Lung (tissue), 12 donors: ENCODE measurements around the gene EXOSC2. TPM values are rescaled to one million over a fixed set of nuclear protein-coding genes. Genes with fewer than 3 reads are reported as not detected.

Experiments used
- ATAC-seq: fragments of 200-7000 bp; cut with Tn5 transposase; one replicate; pipeline ENCODE4 v1.9.1; 2020; ENCODE audit warnings: moderate number of reproducible peaks; ENCODE audit not compliant: insufficient read depth, low FRiP score
- DNase-seq, 3 donors: peaks; one replicate each; pipeline ENCODE4 v3.0.0-alpha.2; 2013 to 2017
- H3K27ac ChIP-seq, 2 donors: one replicate each; pipeline ENCODE4 v1.5.1; 2013; ENCODE audit warnings: mild to moderate bottlenecking in 2 of 2, moderate library complexity in 2 of 2, control low read depth in 1 of 2, inconsistent platforms in 1 of 2, low read depth in 1 of 2, low read length in 1 of 2
- H3K27me3 ChIP-seq, 3 donors: one replicate each; pipeline ENCODE4 v1.5.1; 2013; ENCODE audit warnings: low read length in 2 of 3; ENCODE audit not compliant: control insufficient read depth in 3 of 3, insufficient read depth in 3 of 3
- H3K36me3 ChIP-seq, 4 donors: one replicate each; pipeline ENCODE4 v1.5.1; 2013; ENCODE audit warnings: low read length in 4 of 4, mild to moderate bottlenecking in 1 of 4, moderate library complexity in 1 of 4; ENCODE audit not compliant: control insufficient read depth in 4 of 4, insufficient read depth in 4 of 4
- H3K4me1 ChIP-seq, 5 donors: one replicate each; pipeline ENCODE4 v1.5.1; 2013; ENCODE audit warnings: low read length in 5 of 5, mild to moderate bottlenecking in 2 of 5, moderate library complexity in 1 of 5; ENCODE audit not compliant: control insufficient read depth in 5 of 5, insufficient read depth in 5 of 5
- H3K4me3 ChIP-seq: one replicate; pipeline ENCODE4 v1.5.1; 2013; ENCODE audit warnings: mild to moderate bottlenecking, control low read depth, moderate library complexity
- H3K9ac ChIP-seq, 2 donors: one replicate each; pipeline ENCODE4 v1.5.1; 2013; ENCODE audit warnings: low read length in 2 of 2, control low read depth in 1 of 2; ENCODE audit not compliant: insufficient read depth in 1 of 2
- H3K9me3 ChIP-seq, 4 donors: one replicate each; pipeline ENCODE4 v1.5.1; 2013; ENCODE audit warnings: low read length in 3 of 4, mild to moderate bottlenecking in 1 of 4, moderate library complexity in 1 of 4; ENCODE audit not compliant: control insufficient read depth in 4 of 4, insufficient read depth in 3 of 4
- CTCF ChIP-seq: IDR thresholded peaks from 2 replicates; pipeline ENCODE4 v1.5.1; 2012; ENCODE audit warnings: mild to moderate bottlenecking; ENCODE audit errors: control extremely low read depth, extremely low read depth
- WGBS, 2 donors: extraction: QIAGEN DNeasy Blood & Tissue Kit; methylation state at CpG; one replicate each; pipeline ENCODE4 v1.1.7; 2013; 5-methylcytosine and 5-hydroxymethylcytosine counted together
- polyA plus RNA-seq, 2 donors: library from polyadenylated mRNA; stranded (reverse); fragments of 200-250 nt; gene quantifications; one replicate each; pipeline ENCODE4 v1.2.1, GENCODE V29; 2013
- total RNA-seq, 2 donors: library from RNA; depleted of rRNA in 1 of 2; stranded (reverse); fragments of >200 nt in 1 of 2; gene quantifications; one replicate each; pipeline ENCODE4 v1.2.1, GENCODE V29; 2014 to 2021
- donor health status: control.
- donor health status: control.
- donor health status: Bipolar disorder and iron deficiency.
- donor health status: healthy.
- donor health status: DM: yes; HTN: yes; CAD: no.

Gene EXOSC2
- total and polyA plus RNA-seq, 4 donors = 15.3 to 23.0 (median 19.0) TPM

GRCh38 chr9:130665431-130666392, 27.9 kb upstream of the EXOSC2 start:
- no peak overlapping the region for H3K4me3 ChIP-seq
- H3K27me3 ChIP-seq = peaks cover 0 to 77% (median 65%) of the 10 kb centered on the region in 3 donors
- no peak for ATAC-seq
- peaks cover 0 to 25% (median 4%) of the 10 kb centered on the region in 5 donors for H3K4me1 ChIP-seq
- H3K36me3 ChIP-seq = no peaks in the 10 kb centered on the region
- H3K27ac ChIP-seq = no peak overlapping the region
- DNase-seq = no peak
- WGBS, 2 donors = 4 to 6% methylated on average over 60 to 61 of the region's 61 CpGs
- no peak for TF ChIP-seq CTCF
- peaks cover 0 to 7% (median 0%) of the 10 kb centered on the region in 4 donors for H3K9me3 ChIP-seq
- no peak overlapping the region for H3K9ac ChIP-seq

GRCh38 chr9:130666393-130667119, 27.0 kb upstream of the EXOSC2 start:
- DNase-seq (no peak), ATAC-seq (no peak)
- H3K4me1 ChIP-seq = peaks cover 0 to 19% (median 4%) of the 10 kb centered on the region in 5 donors
- peaks cover 0 to 71% (median 61%) of the 10 kb centered on the region in 3 donors for H3K27me3 ChIP-seq
- H3K9me3 ChIP-seq = peaks cover 0 to 7% (median 0%) of the 10 kb centered on the region in 4 donors
- H3K9ac ChIP-seq = no peak overlapping the region
- TF ChIP-seq CTCF = no peak
- H3K27ac ChIP-seq = no peak overlapping the region
- H3K36me3 ChIP-seq = no peaks in the 10 kb centered on the region
- WGBS, 2 donors = 6 to 7% methylated on average over 57 to 60 of the region's 60 CpGs
- H3K4me3 ChIP-seq = no peak overlapping the region

GRCh38 chr9:130667120-130667435, 26.5 kb upstream of the EXOSC2 start:
- WGBS, 2 donors = 48 to 56% methylated on average over 4 of the region's 4 CpGs
- Histone ChIP-seq H3K27me3 (peaks cover 0 to 66% (median 56%) of the 10 kb centered on the region in 3 donors), H3K36me3 (no peaks in the 10 kb centered on the region), H3K4me1 (peaks cover 0 to 19% (median 4%) of the 10 kb centered on the region in 5 donors), H3K4me3 (no peak overlapping the region), H3K9ac (no peak overlapping the region), H3K27ac (no peak overlapping the region), H3K9me3 (peaks cover 0 to 7% (median 0%) of the 10 kb centered on the region in 4 donors)
- ATAC-seq (no peak), DNase-seq (no peak)
- TF ChIP-seq CTCF = no peak
